ENCODE results near the gene SRRM3.
"Not testable (repeated sequence)": the region's sequence is repeated elsewhere in the genome, so short reads cannot be mapped to it uniquely, and the experiment has no call there.

Gene SRRM3

GRCh38 chr7:76191783-76192240, 9.9 kb upstream of the SRRM3 start:
- peak; percentile 64 for DNase-seq

GRCh38 chr7:76193466-76193865, 8.2 kb upstream of the SRRM3 start:
- DNase-seq: no peak

GRCh38 chr7:76193883-76194282, 7.8 kb upstream of the SRRM3 start:
- no peak for DNase-seq

GRCh38 chr7:76196786-76197185, 4.9 kb upstream of the SRRM3 start:
- no peak for DNase-seq

- DNase-seq: no peak
Measured at GRCh38 chr7:76198202-76198601, 3.5 kb upstream of the SRRM3 start.

- DNase-seq: no peak
Measured at GRCh38 chr7:76202666-76203030, 952 bp downstream of the SRRM3 start.

- no peak for DNase-seq
Measured at GRCh38 chr7:76204147-76204546, 2.5 kb downstream of the SRRM3 start.

GRCh38 chr7:76206633-76207032, 4.9 kb downstream of the SRRM3 start:
- DNase-seq: no peak

- DNase-seq: no peak
Measured at GRCh38 chr7:76209310-76209709, 7.6 kb downstream of the SRRM3 start.

- DNase-seq: no peak
Measured at GRCh38 chr7:76211216-76211615, 9.5 kb downstream of the SRRM3 start.

- DNase-seq: not testable (repeated sequence)
Measured at GRCh38 chr7:76215349-76215748, 13.7 kb downstream of the SRRM3 start.

GRCh38 chr7:76216381-76217082, 14.8 kb downstream of the SRRM3 start:
- no peak for DNase-seq

- no peak for DNase-seq
Measured at GRCh38 chr7:76217942-76218566, 16.4 kb downstream of the SRRM3 start.

- DNase-seq: no peak
Measured at GRCh38 chr7:76220185-76221057, 18.7 kb downstream of the SRRM3 start.

GRCh38 chr7:76222333-76222732, 20.6 kb downstream of the SRRM3 start:
- no peak for DNase-seq

- DNase-seq: no peak
Measured at GRCh38 chr7:76222839-76223238, 21.1 kb downstream of the SRRM3 start.

- no peak for DNase-seq
Measured at GRCh38 chr7:76223286-76223972, 21.7 kb downstream of the SRRM3 start.

GRCh38 chr7:76224695-76225094, 23.0 kb downstream of the SRRM3 start:
- no peak for DNase-seq

- DNase-seq: peak; percentile 10
Measured at GRCh38 chr7:76225379-76225778, 23.7 kb downstream of the SRRM3 start.

GRCh38 chr7:76225951-76226350, 24.3 kb downstream of the SRRM3 start:
- DNase-seq: no peak

- DNase-seq: not testable (repeated sequence)
Measured at GRCh38 chr7:76226878-76227423, 25.3 kb downstream of the SRRM3 start.

- no peak for DNase-seq
Measured at GRCh38 chr7:76230214-76230613, 28.5 kb downstream of the SRRM3 start.

- no peak for DNase-seq
Measured at GRCh38 chr7:76231071-76231470, 29.4 kb downstream of the SRRM3 start.
